ENCODE data around the gene MED27. TPM values are rescaled to one million over a fixed set of nuclear protein-coding genes. Genes with fewer than 3 reads are reported as not detected.

Gene MED27
- total RNA-seq, 1 donor from 2014 or later, result 24.1 TPM

- Mint-ChIP-seq H3K4me1 (ENCODE audit: unreplicated experiment) (no peaks in the 10 kb centered on the region), H3K27ac (ENCODE audit: unreplicated experiment) (no peak overlapping the region), H3K4me3 (ENCODE audit: unreplicated experiment) (no peak overlapping the region), H3K9me3 (ENCODE audit: unreplicated experiment) (no peaks in the 10 kb centered on the region), H3K27me3 (ENCODE audit: unreplicated experiment) (no peaks in the 10 kb centered on the region), H3K36me3 (ENCODE audit: unreplicated experiment) (peaks cover 8% of the 10 kb centered on the region)
- TF ChIP-seq CTCF (IDR thresholded peaks at IDR 0.05), result no peak
- DNase-seq (ENCODE audit: extremely low spot score, unreplicated experiment), result no peak
Measured at GRCh38 chr9:131972889-131973288, 106.8 kb downstream of the MED27 start.

GRCh38 chr9:131971482-131972074 lies 108.1 kb downstream of the MED27 start:
- H3K27ac Mint-ChIP-seq (ENCODE audit: unreplicated experiment), result no peak overlapping the region
- no peak for TF ChIP-seq CTCF (IDR thresholded peaks at IDR 0.05)
- peaks cover 9% of the 10 kb centered on the region for H3K36me3 Mint-ChIP-seq (ENCODE audit: unreplicated experiment)
- H3K27me3 Mint-ChIP-seq (ENCODE audit: unreplicated experiment), result no peaks in the 10 kb centered on the region
- H3K4me1 Mint-ChIP-seq (ENCODE audit: unreplicated experiment), result no peaks in the 10 kb centered on the region
- H3K4me3 Mint-ChIP-seq (ENCODE audit: unreplicated experiment), result no peak overlapping the region
- DNase-seq (ENCODE audit: extremely low spot score, unreplicated experiment), result no peak
- no peaks in the 10 kb centered on the region for H3K9me3 Mint-ChIP-seq (ENCODE audit: unreplicated experiment)

- H3K27ac Mint-ChIP-seq (ENCODE audit: unreplicated experiment), result no peak overlapping the region
- DNase-seq (ENCODE audit: extremely low spot score, unreplicated experiment), result no peak
- no peaks in the 10 kb centered on the region for H3K9me3 Mint-ChIP-seq (ENCODE audit: unreplicated experiment)
- no peaks in the 10 kb centered on the region for H3K27me3 Mint-ChIP-seq (ENCODE audit: unreplicated experiment)
- no peaks in the 10 kb centered on the region for H3K4me1 Mint-ChIP-seq (ENCODE audit: unreplicated experiment)
- no peak overlapping the region for H3K4me3 Mint-ChIP-seq (ENCODE audit: unreplicated experiment)
- TF ChIP-seq CTCF (IDR thresholded peaks at IDR 0.05), result no peak
- H3K36me3 Mint-ChIP-seq (ENCODE audit: unreplicated experiment), result peaks cover 7% of the 10 kb centered on the region
Measured at GRCh38 chr9:131969469-131969989, 110.1 kb downstream of the MED27 start.

GRCh38 chr9:131968632-131969031 lies 111.0 kb downstream of the MED27 start:
- Mint-ChIP-seq H3K4me3 (ENCODE audit: unreplicated experiment) (no peak overlapping the region), H3K27ac (ENCODE audit: unreplicated experiment) (no peak overlapping the region), H3K9me3 (ENCODE audit: unreplicated experiment) (no peaks in the 10 kb centered on the region), H3K27me3 (ENCODE audit: unreplicated experiment) (no peaks in the 10 kb centered on the region), H3K36me3 (ENCODE audit: unreplicated experiment) (peaks cover 12% of the 10 kb centered on the region), H3K4me1 (ENCODE audit: unreplicated experiment) (no peaks in the 10 kb centered on the region)
- TF ChIP-seq CTCF (IDR thresholded peaks at IDR 0.05), result no peak
- DNase-seq (ENCODE audit: extremely low spot score, unreplicated experiment), result no peak

- Mint-ChIP-seq H3K9me3 (ENCODE audit: unreplicated experiment) (no peaks in the 10 kb centered on the region), H3K27me3 (ENCODE audit: unreplicated experiment) (no peaks in the 10 kb centered on the region), H3K4me3 (ENCODE audit: unreplicated experiment) (no peak overlapping the region), H3K4me1 (ENCODE audit: unreplicated experiment) (peaks cover under 1% of the 10 kb centered on the region), H3K27ac (ENCODE audit: unreplicated experiment) (no peak overlapping the region), H3K36me3 (ENCODE audit: unreplicated experiment) (peaks cover 7% of the 10 kb centered on the region)
- TF ChIP-seq CTCF (IDR thresholded peaks at IDR 0.05), result no peak
- DNase-seq (ENCODE audit: extremely low spot score, unreplicated experiment), result no peak
Measured at GRCh38 chr9:131965841-131966240, 113.8 kb downstream of the MED27 start.

All from osteocyte (in vitro differentiated cells).